Limb (tissue), 2 donors: ENCODE results near the gene AKAP6.

Experiments used
- DNase-seq, 2 donors: peaks; one replicate each; pipeline ENCODE4 v3.0.0-alpha.2; 2016; ENCODE audit errors: extremely low spot score in 2 of 2

AKAP6 gene

GRCh38 chr14:32703183-32703621, 374.1 kb downstream of the AKAP6 start:
- peak in 1 of 2 donors; percentile 91 for DNase-seq

- DNase-seq = peak in 1 of 2 donors; percentile 78
These were observed 377.8 kb downstream of the AKAP6 start for GRCh38 chr14:32706721-32707519.

DNA sequence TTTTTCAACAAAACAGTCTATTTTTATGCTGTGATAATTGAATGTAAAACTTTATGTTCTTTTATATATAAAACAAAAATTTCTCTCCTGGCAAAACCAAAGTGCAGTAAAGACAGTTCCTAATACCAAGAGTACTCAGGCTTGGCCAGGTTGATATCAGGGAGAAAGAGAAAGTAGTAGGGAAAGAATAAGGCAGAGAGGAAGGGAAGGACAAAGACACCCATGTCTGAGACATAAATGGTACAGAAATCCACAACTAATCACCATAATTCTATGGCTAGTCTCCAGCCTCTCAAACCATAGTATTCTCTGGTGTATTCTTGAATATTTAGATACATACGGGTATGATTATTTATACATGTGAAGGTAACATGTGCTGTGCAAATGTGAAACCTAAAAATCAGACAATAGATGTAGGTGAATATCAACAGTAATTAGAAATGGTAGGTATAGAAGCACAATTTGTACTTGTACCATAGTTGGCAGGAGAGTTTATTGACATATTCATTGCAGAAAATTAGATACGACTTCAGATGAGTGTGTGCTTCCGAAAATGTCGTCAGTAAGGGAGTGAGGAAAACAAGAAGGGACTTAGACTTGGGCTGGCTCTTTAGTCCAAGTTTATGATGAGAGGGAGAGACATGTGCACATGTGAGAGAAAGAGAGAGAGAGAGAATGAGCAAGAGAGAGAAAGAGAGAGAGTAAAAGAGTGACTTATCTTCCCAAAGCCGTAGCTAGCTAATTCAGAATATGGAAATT, 378.8 kb downstream of the AKAP6 start:
- peak in 1 of 2 donors; percentile 13 for DNase-seq

GRCh38 chr14:32709027-32709426, 379.9 kb downstream of the AKAP6 start:
- peak in 1 of 2 donors; percentile 86 for DNase-seq

GRCh38 chr14:32710231-32710671, 381.2 kb downstream of the AKAP6 start:
- DNase-seq = peak in 1 of 2 donors; percentile 15

DNA sequence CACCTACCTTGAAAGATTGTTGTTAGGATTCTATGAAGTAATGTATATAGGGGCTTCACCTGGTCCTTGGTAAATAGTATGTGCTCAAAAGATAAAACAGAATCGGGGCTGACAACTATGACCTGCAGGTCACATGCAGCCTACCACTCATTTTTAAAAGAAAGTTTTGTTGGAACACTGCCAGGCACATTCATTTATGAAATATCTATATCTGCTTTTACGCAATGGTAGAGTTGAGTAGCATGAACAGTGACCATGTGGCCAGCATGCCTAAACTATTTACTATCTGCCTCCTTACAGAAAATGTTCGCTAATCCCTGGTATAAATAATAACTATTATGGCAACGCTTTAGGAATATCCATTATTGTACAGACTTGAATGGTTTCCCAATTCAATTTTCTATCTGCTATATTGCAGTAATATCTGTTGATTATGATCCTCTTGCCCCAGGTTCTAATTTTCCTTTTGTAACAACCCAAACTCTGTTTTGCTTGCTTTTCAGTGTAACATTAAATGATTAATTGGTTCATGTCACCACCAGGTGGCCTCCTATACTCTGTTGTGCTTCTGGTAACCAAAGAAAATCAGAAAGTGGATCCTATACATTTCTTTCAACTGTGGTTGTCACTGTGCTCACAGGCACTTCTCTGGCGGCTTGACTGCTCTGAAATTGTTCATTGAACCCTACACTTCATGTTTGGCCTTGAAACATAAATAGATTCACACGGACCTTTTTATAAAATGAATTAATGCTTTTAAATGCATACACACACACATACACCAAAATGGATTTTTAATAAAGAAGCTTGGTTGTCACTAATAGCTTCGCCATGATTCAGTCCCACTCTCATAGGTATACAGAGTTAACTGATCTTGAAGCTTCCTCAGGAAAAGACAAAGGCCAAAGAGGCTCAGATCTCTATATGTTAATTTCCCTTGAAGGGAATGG, 381.9 kb downstream of the AKAP6 start:
- peak; percentile 37 to 84 for DNase-seq

GRCh38 chr14:32713856-32714255, 384.8 kb downstream of the AKAP6 start:
- no peak for DNase-seq

- DNase-seq = peak in 1 of 2 donors; percentile 37
These were observed 390.5 kb downstream of the AKAP6 start for GRCh38 chr14:32719601-32720000.

GRCh38 chr14:32720927-32721326, 391.8 kb downstream of the AKAP6 start:
- DNase-seq = no peak

DNA sequence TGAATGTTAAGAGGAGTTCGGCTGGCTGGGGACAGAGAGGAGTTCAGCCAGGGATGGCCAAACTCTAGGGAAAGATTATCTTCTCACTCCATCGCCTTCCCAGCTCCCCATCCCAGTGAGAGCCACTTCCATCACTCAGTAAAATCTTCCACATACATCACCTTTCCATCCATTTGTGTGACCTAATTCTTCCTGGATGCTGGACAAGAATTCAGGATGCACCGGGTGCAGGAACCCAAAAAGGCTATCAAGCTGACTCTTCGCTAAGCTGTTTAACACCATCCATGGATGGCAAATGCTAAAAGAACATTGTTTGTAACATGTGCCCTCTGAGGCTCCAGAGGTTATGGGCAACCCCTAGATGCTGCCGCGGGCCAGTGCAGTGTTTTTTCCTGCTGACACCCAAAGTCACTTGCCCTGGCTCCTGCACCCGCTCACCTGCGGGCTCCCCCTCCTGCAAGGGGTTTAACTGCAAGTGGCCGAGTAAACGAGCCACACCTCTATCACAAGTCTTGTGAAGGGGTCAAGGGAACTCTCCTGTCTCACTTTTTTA, 393.6 kb downstream of the AKAP6 start:
- no peak for DNase-seq

- DNase-seq = peak; percentile 45 to 79
These were observed 395.9 kb downstream of the AKAP6 start for GRCh38 chr14:32724867-32725471.

DNA sequence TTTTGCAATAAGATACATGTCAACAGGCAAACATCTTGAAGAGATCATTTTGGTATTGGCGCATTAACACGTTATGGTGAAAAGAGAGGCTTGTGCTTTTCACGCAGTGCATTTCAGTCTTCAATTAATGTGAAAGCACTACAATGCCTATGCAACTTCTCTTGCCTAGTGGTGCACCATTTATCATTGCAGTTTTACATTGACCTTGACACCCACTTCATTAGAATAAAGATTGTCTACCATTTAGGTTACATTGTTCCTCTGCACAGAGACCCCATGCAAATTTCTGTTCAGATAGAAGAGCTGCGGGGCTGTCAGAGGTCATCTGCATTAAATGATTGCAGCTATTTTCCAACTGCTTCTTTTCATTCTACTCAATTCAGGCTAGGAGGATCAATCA, 397.4 kb downstream of the AKAP6 start:
- DNase-seq = no peak

GRCh38 chr14:32727832-32728231, 398.7 kb downstream of the AKAP6 start:
- no peak for DNase-seq

DNA sequence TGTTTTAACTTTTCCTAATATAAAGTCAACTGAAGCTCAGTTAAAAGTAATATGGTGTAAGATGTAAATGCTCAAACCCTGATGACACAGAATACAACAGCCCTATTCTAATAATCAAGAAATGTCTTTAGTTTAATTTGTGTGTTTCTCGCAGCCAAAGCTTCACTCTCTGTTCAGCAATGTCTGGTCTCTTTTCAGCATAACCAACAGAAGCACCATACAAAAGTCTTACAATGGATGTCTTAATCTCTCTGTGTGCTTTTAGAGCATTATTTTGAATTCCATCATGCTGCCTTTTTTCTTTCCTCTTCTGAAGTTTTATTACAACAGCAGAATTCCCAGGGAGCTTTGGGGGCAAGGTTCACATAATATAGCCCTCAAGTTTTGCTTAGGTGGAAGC, 399.4 kb downstream of the AKAP6 start:
- no peak for DNase-seq

DNA sequence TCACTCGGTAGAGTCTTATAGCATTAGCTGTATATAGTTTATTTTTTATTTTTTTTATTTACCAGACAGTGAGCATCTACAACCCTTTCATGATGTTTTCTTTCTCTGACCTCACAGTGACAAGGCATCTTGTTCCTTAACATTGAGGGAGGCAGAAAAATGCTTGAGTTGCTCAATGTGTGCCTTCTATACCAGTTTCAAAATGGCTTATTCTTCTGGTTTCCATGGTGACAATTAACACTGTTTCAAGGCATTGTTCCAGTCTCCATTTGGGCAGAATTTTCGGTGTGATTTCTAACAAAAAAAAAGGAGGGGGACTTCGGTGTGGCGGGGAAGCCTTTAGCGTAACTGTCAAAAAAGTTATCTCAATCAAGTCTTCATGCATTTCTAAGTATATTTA, 399.9 kb downstream of the AKAP6 start:
- DNase-seq = no peak

GRCh38 chr14:32731249-32731648, 402.2 kb downstream of the AKAP6 start:
- no peak for DNase-seq

- DNase-seq = no peak
These were observed 403.9 kb downstream of the AKAP6 start for GRCh38 chr14:32733015-32733414.

GRCh38 chr14:32734261-32734660, 405.2 kb downstream of the AKAP6 start:
- no peak for DNase-seq

- DNase-seq = no peak
These were observed 408.5 kb downstream of the AKAP6 start for GRCh38 chr14:32737621-32738020.

DNA sequence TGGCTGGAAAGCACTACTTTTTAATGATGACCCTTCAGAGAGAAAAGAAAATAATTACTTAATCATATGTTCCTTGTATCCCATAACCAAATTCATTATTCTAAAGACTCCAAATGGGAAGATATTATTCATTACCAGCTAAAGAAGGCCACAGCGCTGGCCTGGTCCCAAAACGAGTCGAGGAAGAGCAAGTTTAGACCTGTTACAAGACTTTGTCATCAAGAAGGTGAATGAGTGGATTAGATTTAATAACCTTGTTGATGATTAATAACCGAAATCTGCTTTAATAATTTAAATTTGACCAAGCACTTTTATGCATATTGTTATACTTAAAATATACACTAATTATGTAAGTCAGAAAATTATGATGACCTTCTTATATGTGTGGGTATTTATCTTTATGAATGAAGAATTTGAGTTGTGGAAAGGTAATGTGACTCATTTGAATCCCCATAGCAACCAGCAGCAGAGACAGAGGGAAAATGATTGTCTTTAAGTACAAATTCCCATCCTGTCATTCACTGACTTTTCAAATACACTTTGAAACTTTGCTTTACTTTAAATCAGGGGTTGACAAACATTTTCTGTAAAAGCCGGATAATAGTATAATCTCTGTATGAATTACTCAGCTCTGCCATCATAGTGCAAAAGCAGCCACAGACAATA, 409.2 kb downstream of the AKAP6 start:
- no peak for DNase-seq
